GM19372 (cell line): ENCODE measurements around the gene HDAC10.

Experiments used
- ATAC-seq: cut with Tn5 transposase; IDR thresholded peaks from one replicate; pipeline ENCODE4 v1.9.1; 2021; ENCODE audit warnings: mild to moderate bottlenecking, low read depth, moderate library complexity; ENCODE audit not compliant: unreplicated experiment

Gene HDAC10

DNA sequence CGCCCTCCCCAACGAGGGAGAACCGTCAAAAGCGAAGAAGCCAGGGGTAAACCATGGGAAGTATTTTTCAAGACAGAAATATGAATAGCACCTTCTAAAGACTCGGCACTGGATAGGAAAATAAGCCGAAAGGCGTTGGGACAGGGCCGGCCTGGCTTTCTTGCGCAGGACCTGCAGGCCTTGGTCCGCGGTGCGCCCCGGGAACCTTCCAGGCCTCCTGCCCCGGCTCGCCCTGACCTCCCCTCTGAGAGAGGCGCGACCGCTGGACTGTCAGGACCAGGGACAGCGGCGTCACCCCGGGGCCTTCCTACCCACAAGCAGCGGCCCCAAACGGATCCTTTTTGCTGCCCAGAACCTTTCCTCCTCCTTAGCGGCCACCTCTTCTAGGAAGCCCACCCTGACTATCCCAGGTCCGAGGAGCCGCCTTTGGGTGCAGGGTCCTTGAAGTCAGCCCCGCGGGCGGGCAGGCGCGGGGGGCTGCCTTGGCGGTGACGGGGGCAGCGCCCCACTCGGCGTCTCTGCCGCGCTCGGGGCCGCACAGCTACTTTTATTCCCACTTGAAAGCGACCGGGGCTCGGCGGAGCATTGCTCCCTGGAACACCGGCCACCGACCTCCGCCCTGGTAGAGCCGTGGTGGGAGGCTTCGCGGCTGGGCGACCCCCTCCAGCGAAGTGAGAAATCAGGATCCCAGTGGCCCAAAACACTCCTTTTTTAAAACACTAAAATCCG lies 19.8 kb upstream of the HDAC10 start:
- ATAC-seq = no peak

DNA sequence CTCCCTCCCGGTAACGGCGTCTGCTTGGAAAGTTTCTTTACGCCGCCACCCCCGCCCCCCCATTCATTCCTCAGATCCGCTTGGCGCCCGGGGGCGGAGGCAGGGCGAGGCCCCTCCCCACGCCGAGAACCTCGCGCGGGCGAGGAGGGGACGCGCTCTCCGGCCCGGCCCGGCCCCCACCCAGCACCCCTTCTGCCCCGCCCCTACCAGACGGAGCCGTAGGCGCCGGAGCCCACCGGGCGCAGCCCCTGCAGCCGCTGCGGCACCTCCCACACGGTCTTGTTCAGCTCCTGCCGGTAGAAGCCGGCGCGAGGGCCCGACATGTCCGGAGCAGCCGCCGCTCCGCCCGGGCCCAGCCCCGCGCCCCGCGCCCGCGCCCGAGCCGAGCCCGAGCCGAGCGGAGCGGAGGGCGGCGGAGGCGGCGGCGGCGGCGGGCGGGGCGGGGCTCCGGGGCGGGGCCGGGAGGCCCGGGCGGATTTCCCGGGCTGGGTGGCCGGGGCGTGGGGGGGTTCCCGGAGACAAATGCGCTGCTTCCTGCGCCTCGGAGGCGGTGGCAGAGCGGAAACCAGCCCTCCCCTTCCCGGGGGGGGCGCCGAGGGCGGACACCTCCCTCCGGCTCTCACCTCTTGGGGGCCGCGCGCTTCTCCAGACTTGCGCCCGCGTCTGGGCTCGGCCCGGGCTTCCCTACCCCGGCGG lies 19.1 kb upstream of the HDAC10 start, which contains the start of gene MAPK11:
Gene MAPK11 (minus strand): TSS at position 411 of the 696 bp plus-strand sequence. CDS start 88 bp downstream, at position 323.
- no peak for ATAC-seq

DNA sequence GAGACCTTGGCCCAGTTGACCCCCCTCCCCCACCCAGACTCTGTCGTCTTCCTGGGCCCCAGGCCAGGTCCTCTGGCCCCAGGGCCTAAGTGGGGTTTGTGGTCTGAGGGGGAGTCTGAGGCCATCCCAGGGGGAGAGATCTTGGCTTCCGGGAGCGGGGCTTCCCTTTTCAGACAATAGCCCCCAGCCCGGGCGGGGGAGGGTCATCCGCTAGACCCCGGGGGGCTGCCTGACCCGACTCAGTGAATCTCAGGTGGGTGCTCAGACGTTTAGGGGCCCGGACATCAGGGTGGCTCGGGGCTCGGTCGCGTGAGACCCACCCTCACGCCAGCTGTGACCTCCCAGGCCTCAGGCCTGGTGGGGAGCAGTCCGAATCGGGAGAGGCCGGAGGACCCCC lies 18.5 kb upstream of the HDAC10 start:
- no peak for ATAC-seq

DNA sequence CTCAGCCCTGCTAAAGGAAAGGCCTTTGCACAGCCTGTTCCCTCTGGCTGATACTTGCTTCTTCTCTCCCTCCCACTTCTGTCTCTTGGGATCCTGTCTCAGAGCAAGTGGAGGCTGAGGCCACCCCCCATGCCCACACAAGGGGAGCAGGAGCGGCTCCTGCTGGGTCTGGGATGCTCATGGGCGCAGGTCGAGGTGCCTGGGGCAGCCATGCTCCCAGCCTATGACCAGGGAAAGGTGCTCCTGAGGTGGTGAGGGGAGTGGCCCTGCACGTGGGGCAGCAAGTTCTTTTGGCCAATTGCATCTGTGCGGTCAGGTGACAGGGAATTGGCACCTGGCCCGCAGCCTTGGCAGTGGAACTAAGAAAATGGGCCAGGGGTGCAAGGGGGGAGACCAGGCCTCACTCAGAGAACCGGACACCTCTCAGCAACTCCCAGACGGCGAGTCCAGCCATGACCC lies 17.6 kb upstream of the HDAC10 start:
- ATAC-seq = no peak

DNA sequence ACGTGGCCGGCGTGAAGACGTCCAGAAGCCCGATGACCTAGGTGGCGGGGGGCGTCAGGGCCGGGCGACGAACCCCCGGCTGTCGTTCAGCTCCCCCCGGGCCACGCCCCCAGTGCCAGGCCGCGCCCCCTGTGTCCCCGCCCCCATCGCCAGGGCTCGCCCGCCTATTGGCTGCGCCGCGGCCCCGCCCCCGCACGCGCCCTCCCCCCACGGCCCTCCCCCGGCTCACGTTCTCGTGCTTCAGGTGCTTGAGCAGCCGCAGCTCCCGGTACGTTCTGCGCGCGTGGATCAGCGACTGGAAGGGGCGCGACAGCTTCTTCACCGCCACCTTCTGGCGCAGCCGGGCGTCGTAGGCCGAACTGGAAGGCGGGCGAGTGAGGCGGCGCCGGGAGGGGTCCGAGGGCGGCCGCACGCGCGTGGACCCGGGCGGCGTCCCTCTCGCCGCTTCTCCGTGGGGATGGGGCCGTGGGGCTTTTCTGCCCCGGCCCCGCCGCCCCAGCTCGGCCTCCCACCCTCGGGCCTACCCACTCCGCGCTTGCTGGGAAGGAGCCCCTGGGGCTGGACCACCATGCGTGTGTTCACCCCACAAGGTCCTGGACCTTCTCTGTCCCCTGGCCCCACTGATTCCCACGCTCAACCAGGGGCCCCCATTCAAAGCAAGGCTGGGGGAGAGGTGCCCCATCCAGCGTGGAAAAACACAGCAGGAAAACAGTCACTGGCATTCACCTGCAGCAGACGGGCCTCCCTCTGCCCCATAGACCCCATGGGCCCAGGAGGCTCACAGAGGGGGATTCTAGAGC lies 16.7 kb upstream of the HDAC10 start:
- no peak for ATAC-seq

DNA sequence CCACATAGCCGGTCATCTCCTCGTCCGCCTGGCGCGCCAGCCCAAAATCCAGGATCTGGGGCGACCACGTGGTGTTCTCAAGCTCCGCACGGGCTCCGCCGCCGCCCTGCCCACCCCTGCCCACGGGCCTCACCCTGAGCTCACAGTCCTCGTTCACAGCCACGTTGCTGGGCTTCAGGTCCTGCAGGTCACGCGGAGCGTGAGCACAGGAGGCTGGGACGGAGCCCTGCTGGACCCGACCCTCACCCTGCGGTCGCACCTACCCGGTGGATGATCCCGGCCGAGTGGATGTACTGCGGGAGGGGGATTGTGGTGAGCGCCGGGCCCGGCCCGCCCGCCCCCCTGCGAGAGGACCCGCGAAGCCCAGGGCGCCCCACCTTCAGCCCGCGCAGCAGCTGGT lies 15.9 kb upstream of the HDAC10 start:
- no peak for ATAC-seq

DNA sequence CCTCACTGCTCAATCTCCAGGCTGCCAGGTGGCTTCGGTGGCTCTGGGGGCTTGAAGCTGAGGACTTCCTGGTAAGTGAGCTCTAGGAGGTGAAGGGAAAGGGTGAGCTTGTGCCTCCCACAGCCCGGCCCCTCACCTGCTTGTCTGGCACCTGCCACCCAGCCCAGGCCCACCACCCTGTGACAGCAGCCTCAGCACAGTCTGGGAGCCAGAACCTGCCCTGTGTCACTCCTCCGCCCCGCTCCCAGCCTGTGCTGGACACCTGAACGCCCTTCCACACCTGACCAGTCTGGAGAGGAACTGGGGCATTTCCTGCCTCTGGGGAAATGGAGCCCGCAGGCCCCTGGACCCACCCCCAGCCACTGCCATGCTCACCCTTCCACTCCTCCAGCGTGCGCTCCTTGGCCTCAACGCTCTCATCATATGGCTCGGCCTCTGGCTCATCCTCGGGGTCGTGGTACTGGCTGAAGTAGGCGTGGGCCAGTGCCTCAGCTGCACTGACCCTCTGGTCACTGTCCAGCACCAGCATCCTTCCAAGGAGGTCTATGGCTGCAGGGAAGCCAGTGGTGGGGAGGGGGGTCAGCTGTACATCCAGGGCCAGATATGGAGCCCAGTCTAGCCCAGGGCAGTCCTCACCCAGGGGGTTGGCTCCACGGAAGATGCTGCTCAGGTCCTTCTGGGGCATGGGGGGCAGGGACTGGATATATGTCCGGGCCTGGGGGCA lies 14.0 kb upstream of the HDAC10 start:
- ATAC-seq = no peak

DNA sequence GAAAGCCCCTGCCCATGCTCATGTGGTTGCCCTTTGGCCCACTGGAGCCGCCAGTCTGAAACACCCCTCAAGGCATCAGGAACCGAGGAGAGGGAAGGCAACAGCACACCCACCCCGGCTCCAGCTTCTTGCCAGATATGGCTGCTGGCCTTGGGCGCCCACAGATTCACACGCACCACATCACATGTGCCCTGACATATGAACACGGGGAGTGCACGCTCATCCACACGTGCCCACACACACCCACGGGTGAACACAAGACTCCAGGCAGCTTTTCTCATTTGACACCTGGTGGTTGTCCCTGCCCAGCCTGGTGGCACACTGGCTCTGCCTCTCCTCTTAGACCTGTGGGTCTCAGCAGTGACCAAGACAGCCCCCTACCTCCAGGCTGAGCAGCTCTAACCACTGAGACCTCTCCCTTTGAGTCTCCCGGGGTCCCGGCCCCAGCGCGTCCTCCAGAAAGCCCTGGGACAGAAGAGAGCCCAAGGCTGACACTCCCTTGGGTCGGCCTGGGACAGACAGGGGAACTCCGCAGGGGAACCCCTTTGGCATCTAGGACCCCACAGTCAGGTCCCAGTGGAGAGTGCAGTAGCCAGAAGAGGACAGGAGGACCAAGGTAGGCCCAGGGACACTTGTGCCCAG lies 13.2 kb upstream of the HDAC10 start:
- ATAC-seq = no peak

DNA sequence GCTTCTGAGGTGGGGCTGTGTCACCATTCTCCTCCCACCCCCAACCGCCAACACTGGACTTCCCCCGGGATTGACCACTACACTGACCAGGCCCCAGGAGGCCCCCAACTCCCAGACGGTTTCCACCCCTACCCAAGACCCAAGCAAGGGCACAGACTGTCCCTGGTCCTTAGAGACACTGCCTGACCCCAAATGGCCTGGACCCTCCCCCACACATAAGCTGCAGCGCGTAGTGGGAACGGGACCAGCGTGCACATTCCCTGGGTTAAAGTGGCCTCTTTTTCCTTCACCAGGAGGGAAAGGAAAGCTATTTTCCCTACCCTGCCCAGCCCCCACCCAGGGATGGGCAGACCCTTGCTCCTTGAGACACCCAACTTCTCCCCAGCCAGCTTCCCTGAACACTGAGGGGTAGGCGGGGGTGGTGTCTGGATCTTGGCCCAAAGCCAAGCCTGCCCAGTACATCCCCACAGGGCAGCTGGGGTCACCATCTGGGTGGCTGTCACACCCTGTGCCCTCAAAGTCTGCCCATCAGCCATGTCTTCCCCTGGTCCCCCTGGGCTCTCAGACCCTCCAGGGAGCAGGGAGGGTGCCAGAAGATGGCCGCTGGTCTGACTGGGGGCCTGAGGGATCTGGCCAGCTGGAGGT lies 12.0 kb upstream of the HDAC10 start:
- no peak for ATAC-seq

DNA sequence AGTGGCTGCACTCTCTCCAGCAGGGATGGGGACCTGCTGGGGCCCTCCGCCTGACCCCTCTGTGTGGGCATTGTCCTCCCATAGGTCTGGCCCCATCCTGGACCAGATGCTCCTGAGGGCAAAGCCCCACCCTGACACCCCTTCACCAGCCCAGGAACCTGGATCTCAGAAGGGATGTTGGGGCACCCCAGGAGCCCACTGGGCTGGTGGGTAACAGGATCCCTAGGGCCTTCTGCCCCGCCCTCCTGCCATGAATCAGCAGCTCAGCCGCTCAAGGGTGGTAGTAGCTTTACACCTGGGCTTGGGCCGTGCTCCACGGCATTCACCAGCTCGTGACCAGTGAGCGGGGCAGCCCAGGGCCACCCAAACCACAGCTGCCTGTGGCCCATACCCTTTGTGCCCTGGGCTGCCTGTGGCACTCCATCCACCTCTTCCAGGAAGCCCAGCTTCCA lies 11.4 kb upstream of the HDAC10 start:
- no peak for ATAC-seq

DNA sequence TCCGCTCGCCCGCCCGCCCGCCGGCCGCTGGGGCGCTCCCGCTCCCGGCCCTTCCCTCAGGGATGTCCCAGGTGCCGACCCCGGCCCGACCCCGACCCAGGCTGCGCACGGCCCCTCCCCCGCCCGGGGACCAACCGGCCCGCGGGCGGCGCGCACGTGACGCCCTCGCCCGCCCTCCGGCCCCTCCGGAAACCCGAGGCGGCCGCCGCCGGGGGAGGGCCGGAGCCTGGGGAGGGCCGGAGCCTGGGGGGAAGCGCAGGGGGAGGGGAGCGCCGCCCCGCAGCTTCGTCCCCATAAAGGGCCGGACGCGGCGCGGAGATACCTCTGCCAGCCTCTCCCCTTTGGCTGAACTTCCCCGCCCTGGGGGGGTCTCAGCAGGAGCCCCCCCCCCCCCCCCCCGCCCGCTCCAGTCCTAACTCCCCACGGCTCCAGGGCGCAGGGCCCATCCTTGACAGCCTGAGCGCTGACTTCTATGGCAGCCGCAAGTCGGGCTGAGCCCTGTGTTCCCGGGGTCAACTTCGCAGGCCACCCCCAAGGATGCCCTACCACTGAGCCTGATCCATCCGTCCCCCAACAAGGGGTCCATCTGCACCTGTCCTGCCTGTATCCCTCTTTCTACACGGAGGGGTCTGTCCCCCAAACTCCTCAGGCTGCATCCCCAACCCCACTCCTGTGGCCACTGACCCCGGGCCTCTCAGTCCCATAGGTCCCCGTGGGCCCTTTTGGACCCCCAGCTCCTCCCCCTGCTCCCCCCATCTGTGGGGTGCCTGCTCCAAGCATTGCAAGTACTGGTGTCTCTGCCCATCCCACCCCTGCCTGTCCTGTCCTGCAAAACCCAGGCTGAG lies 10.8 kb upstream of the HDAC10 start, which contains the start of gene MAPK12:
Gene MAPK12 (minus strand): TSS at position 69 of the 845 bp plus-strand sequence. CDS start 174 bp downstream, outside the sequence.
- no peak for ATAC-seq

DNA sequence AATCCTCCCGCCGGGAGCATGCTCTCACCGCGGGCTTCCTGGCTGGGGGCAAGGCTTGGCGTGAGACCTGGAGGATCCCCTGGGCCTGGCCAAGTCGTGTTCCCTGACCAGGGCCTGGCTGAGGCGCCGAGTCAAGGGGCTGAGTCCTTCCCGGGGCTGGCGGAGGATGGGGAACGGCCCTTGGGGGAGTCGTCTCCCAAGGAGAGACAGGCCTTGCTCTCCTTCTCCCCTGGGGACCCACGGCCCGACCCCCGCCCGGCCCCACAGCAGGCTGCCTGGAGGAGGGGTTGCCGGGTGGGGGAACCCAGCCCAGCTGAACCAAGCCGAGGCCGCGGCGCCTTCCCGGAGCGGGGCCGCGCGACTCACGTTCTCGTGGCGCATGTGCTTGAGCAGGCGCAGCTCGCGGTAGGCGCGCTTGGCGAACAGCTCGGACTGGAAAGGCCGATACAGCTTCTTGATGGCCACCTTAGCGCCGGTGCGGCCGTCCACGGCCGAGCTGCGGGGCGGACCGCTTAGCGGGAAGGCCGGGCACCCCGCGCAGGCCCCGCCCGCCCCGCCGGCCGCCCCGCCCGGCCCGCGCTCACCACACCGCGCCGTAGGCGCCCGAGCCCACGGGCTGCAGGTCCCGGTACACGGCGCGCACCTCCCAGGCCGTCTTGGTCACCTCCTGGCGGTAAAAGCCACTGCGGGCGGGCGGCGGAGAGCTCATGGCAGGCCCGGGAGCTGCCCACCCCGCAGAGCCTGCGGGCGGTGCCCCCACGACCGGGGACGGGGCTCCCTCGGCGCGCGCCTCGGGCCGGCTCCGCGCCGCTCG lies 9.9 kb upstream of the HDAC10 start:
- ATAC-seq = no peak

DNA sequence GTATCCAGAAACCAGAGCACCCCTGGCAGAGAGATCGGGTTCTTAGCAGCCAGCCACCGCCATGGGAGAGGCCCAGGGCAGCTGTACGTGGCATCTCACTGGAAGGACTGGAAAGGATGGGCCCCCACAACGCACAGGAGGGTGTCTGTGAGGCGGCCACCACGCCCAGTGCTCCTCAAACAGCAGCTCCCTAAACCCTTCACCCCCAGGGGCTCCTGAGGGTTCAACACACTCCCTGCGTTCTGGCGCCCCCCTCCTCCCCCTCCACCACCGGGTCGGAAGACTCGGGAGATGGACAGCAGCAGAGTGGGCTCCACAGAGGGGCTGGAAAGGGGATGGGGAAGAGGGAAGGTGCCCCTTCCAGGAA lies 9.4 kb upstream of the HDAC10 start:
- ATAC-seq = no peak

DNA sequence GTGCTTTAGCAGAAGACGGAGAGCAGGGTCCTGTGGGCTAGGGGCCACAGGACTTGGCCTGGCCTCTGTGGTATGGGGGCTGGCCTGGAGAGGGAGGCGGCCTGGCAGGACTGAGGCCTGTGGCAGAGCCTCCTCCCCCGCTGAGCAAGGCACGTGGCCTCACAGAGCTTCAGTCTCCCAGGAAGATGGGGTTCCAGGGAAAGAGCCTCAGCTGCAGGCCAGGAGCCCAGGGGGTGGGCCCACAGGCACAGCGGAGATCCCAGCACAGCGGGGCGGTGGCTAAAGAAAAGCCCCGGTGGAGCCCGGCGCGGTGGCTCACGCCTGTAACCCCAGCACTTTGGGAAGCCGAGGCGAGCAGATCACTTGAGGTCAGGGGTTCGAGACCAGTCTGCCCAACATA lies 8.2 kb upstream of the HDAC10 start:
- ATAC-seq = no peak

DNA sequence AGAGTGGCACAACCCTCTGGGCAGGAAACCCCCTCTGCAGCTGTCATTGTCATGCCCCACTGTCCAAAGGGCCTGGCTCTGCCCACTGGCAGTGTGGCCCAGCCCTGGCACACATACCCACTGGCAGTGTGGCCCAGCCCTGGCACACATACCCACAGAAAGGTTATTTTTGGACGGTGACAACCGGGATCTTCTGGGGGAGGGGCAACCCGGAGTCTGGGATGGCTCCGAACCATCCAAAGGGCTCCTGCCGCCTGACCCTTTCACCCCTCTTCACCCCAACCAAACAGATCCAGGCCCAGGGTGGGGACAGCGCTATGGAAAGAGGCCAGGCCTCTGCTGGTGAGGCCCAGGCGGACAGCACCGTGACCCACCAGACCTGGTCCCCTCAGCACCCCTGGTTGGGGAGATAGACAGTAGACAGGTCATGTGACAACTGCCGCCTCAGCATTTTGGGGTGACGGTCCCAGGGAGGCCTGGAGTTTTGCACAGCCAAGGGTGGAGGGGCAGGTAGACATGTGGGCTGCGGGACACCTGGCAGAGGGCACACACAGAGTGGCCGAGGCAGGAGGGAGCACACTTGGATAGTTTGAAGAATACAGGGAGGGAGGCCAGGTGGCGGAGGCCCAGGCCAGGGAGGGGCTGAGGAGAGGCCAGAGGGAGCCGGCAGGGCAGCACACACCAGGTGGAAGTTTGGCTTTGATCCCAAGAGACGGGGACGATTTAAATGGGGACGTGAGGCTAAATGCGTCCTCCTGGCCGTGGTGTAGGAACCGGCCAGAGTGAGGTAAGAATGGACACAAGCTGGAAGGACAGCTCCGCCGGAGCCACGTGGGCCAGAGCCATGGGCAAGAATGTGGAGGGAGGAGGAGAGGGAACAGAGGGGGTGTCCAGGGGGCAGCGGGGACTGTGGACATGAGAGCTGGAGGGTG lies 7.6 kb upstream of the HDAC10 start:
- ATAC-seq = no peak

DNA sequence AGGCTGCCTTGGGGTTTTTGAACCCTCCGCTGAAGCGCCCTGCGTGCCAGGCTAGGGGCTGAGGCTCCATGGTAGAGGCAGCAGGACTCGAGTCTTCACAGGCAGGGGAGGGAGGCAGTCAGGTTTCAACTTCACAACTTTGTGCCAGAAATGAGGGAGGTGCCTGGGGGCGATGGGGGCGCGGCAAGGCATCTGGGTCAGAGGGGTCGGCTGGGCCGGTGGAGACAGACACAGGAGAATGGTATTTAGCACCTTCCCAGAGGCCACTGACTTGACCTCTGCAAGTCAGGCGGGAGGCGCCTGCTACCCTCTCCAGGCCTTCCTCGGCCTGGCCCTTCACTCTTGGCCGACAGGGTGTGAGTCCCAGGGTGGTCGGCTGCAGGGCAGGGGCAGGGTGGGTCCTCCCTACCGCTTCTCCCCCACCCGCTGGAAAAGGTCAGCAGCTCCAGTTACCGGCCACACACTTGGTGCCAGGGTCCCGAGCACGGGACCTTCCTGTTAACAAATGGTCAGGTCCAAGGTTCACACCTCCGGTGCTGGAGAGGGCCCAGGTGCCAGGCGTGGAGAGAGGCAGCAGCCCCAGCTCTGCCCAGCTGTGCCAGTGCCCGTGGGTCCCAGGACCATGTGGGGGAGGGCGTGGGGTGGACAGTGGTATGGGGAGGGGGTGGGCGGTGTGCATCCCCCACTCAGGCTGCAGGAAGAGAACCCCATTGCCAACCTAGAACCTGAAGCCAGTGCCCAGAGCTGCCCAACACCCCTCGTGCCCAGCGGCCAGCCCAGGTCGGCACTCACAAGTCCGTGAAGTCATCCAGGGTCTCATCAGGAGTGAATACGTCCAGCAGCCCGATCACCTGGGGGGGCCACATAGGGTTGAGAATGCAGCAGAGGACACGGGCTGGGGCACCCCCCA lies 6.6 kb upstream of the HDAC10 start:
- no peak for ATAC-seq
